Fibroblast of lung (primary cell): Measurements from ENCODE around the gene ARSG. TPM values are rescaled to one million over a fixed set of nuclear protein-coding genes. Genes with fewer than 3 reads are reported as not detected.

Experiments used
- DNase-seq, 2 donors: peaks; one replicate each; pipeline versions ENCODE4 v3.0.0 to v3.0.0-alpha.2; 2010; ENCODE audit warnings: low read depth in 2 of 2
- H2AFZ ChIP-seq: 2 replicates; pipeline ENCODE4 v1.5.1; 2012; ENCODE audit warnings: low read length, control low read depth, inconsistent platforms
- H3K27ac ChIP-seq: 2 replicates; pipeline ENCODE4 v1.5.1; 2011; ENCODE audit warnings: low read length, control low read depth; ENCODE audit not compliant: insufficient read depth
- H3K27me3 ChIP-seq: 2 replicates; pipeline ENCODE4 v1.5.1; 2011; ENCODE audit warnings: mild to moderate bottlenecking, low read length; ENCODE audit not compliant: control insufficient read depth, insufficient read depth
- H3K36me3 ChIP-seq: 2 replicates; pipeline ENCODE4 v1.5.1; 2011; ENCODE audit warnings: low read length; ENCODE audit not compliant: control insufficient read depth, insufficient read depth
- H3K4me1 ChIP-seq: 2 replicates; pipeline ENCODE4 v1.5.1; 2011; ENCODE audit warnings: low read length; ENCODE audit not compliant: control insufficient read depth, insufficient read depth; ENCODE audit errors: extremely low read depth
- H3K4me2 ChIP-seq: 2 replicates; pipeline ENCODE4 v1.5.1; 2011; ENCODE audit warnings: low read length, control low read depth; ENCODE audit not compliant: insufficient read depth; ENCODE audit errors: extremely low read depth
- H3K4me3 ChIP-seq, 4 experiments: fragments of 200-600 bp in 1 of 4; sonication (generic) in 1 of 4; replicated peaks in 1 of 4; 2 replicates each; pipeline ENCODE4 v1.5.1; 2011 to 2016; ENCODE audit warnings: low read length in 4 of 4, low read depth in 3 of 4, mild to moderate bottlenecking in 3 of 4, control low read depth in 2 of 4, inconsistent platforms in 1 of 4, mixed read lengths in 1 of 4; ENCODE audit not compliant: insufficient read depth in 1 of 4; ENCODE audit errors: control extremely low read depth in 1 of 4
- H3K79me2 ChIP-seq: 2 replicates; pipeline ENCODE4 v1.5.1; 2012; ENCODE audit warnings: mild to moderate bottlenecking, low read length, inconsistent platforms; ENCODE audit not compliant: control insufficient read depth, insufficient read depth
- H3K9ac ChIP-seq: 2 replicates; pipeline ENCODE4 v1.5.1; 2011; ENCODE audit warnings: mild to moderate bottlenecking, low read length, control low read depth; ENCODE audit not compliant: insufficient read depth
- H3K9me3 ChIP-seq: 2 replicates; pipeline ENCODE4 v1.5.1; 2012; ENCODE audit warnings: low read depth, low read length; ENCODE audit not compliant: control insufficient read depth, insufficient read depth
- H4K20me1 ChIP-seq: 2 replicates; pipeline ENCODE4 v1.5.1; 2011; ENCODE audit warnings: low read length; ENCODE audit not compliant: control insufficient read depth, insufficient read depth; ENCODE audit errors: extremely low read depth
- CTCF ChIP-seq, 2 donors: IDR thresholded peaks in 1 of 2; conservative IDR thresholded peaks in 1 of 2; 1 replicate in 1 of 2; 2 replicates in 1 of 2; pipeline ENCODE4 v1.5.1; 2011 to 2012; ENCODE audit warnings: low read length in 2 of 2, control low read depth in 1 of 2, inconsistent platforms in 1 of 2, low read depth in 1 of 2, mild to moderate bottlenecking in 1 of 2
- EZH2 ChIP-seq: IDR thresholded peaks from 2 replicates; pipeline ENCODE4 v1.5.1; 2012; ENCODE audit warnings: low read length, control low read depth, mild to moderate bottlenecking; ENCODE audit errors: missing control alignments
- polyA plus RNA-seq, 2 donors: library from polyadenylated mRNA; depleted of rRNA in 1 of 2; stranded (reverse) in 1 of 2; unstranded in 1 of 2; fragments of >200 nt; gene quantifications; 2 replicates each; pipeline ENCODE4 v1.2.1, GENCODE V29; 2011 to 2012; ENCODE audit warnings: missing spikeins in 1 of 2
- total RNA-seq: library from RNA; depleted of rRNA; stranded (reverse); fragments of >200 nt; gene quantifications from 2 replicates; pipeline ENCODE4 v1.2.1, GENCODE V29; 2014

The ARSG gene
- total and polyA plus RNA-seq, 2 donors (not counting 1 experiment from before 2014, with no cell fraction given), result 3.5 to 8.1 TPM

DNA sequence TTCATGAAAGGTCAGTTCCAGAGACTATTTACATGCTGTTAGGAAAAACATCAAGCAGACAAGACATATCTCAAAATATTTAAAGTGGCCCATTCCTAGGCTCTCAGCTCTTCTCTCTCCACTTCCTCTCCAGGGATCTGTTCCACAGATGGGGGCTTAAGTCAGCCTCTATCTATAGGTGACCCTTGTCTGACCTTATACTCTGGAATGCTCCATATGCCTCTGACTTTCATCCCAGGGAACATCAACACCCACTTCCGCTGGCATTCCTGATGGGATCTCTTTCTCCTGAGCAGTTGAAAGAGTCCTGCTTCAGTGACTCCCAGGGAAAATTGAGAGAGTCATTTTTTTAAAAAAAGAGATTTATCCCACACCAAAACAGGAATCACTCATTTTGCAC is 177.5 kb downstream of the ARSG start:
- Histone ChIP-seq H3K4me2 (no peak overlapping the region), H3K9ac (no peak overlapping the region), H3K27me3 (no peaks in the 10 kb centered on the region), H3K27ac (no peak overlapping the region), H3K79me2 (no peaks in the 10 kb centered on the region), H3K4me1 (no peaks in the 10 kb centered on the region), H3K4me3 (no peak overlapping the region), H3K36me3 (no peaks in the 10 kb centered on the region), H3K9me3 (no peaks in the 10 kb centered on the region), H2AFZ (no peak overlapping the region), H4K20me1 (no peaks in the 10 kb centered on the region)
- TF ChIP-seq CTCF (conservative IDR thresholded peaks at IDR 0.05 in 1 of 2, IDR thresholded peaks at IDR 0.05 in 1 of 2; ENCODE audit: low read depth in 1 of 2, low read length in 2 of 2), result no peak
- TF ChIP-seq EZH2, result no peak
- DNase-seq, result peak in 1 of 2 donors; percentile 14

Other genes with a start within 250 kb of the ARSG start
- gene AMZ2, start 43.5 kb upstream of the ARSG start, total RNA-seq, result 83.2 and 119 TPM in 2 replicates
- gene AMZ2, start 43.5 kb upstream of the ARSG start, polyA plus RNA-seq, result 85.9 and 105 TPM in 2 replicates
- 1.5 and 8.3 TPM in 2 replicates for gene SLC16A6, start 368 bp upstream of the ARSG start, total RNA-seq
- 1.7 and 8.8 TPM in 2 replicates for gene SLC16A6, start 368 bp upstream of the ARSG start, polyA plus RNA-seq
- 159 and 251 TPM in 2 replicates for gene WIPI1, start 166.0 kb downstream of the ARSG start, total RNA-seq
- gene WIPI1, start 166.0 kb downstream of the ARSG start, polyA plus RNA-seq, result 158 and 167 TPM in 2 replicates
- gene PRKAR1A, start 220.9 kb downstream of the ARSG start, total RNA-seq, result 248 and 290 TPM in 2 replicates
- gene PRKAR1A, start 220.9 kb downstream of the ARSG start, polyA plus RNA-seq, result 266 and 285 TPM in 2 replicates